Measurements from ENCODE around the gene MGAT1.

- no peak for TF ChIP-seq CTCF (IDR thresholded peaks at IDR 0.05; ENCODE audit: insufficient read depth, low read length)
- TF ChIP-seq POLR2AphosphoS5 (IDR thresholded peaks at IDR 0.05; ENCODE audit: low read depth) = no peak
- no peak for TF ChIP-seq GABPA (IDR thresholded peaks at IDR 0.05; ENCODE audit: low read depth)
These were observed 45.7 kb upstream of the MGAT1 start for GRCh38 chr5:180848265-180848664.
